SK-N-MC (cell line): Measurements from ENCODE around the gene EIF1AY.

Experiments
- EZH2 ChIP-seq: fragments of 200-600 bp; sonication (generic); IDR thresholded peaks from one replicate; pipeline ENCODE4 v1.6.1; 2017; ENCODE audit warnings: antibody characterized with exemption
- POLR2AphosphoS5 ChIP-seq: IDR thresholded peaks from 2 replicates; pipeline ENCODE4 v1.6.1; 2012; ENCODE audit warnings: mild to moderate bottlenecking, low read depth, low read length, borderline replicate concordance

DNA sequence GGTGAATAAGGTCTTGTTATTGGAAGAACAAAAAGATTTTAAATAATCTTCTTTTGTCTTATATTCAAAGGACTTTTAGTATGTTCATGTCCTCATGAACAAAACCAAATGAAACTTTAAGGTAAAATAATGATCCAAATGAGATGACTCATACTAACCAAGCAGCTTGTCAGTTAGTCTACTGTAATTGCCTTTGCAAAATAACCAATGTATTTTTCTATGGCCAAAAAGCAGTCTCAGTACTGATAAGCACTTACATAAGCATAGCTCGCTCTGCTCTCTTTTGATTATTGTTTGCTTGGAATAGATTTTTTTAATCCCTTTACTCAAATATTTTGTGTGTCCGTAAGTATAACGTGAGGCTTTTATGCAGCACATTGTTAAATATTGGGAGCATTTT lies 4.3 kb upstream of the EIF1AY start:
- TF ChIP-seq EZH2 = no peak
- TF ChIP-seq POLR2AphosphoS5 = no peak
